ENCODE measurements around the gene NADK2. TPM values are rescaled to one million over a fixed set of nuclear protein-coding genes. Genes with fewer than 3 reads are reported as not detected.
A peak's percentile ranks its signal among the peaks of the same experiment; 100 is the strongest.

The NADK2 gene
- total RNA-seq, 2 experiments from 2014 or later: 16.5 to 17.3 TPM

GRCh38 chr5:36179950-36180349 is 61.8 kb downstream of the NADK2 start:
- no peaks in the 10 kb centered on the region for H3K27me3 Mint-ChIP-seq
- peaks cover 3% of the 10 kb centered on the region for H3K4me1 Mint-ChIP-seq
- DNase-seq (no peak), ATAC-seq (ENCODE audit: low read depth) (no peak)
- no peaks in the 10 kb centered on the region for H3K9me3 Mint-ChIP-seq
- peaks cover 50% of the 10 kb centered on the region for H3K36me3 Mint-ChIP-seq
- POLR2A ChIA-PET: no interaction called here
- no peak overlapping the region for H3K4me3 Mint-ChIP-seq
- no peak overlapping the region for H3K27ac Mint-ChIP-seq

DNA sequence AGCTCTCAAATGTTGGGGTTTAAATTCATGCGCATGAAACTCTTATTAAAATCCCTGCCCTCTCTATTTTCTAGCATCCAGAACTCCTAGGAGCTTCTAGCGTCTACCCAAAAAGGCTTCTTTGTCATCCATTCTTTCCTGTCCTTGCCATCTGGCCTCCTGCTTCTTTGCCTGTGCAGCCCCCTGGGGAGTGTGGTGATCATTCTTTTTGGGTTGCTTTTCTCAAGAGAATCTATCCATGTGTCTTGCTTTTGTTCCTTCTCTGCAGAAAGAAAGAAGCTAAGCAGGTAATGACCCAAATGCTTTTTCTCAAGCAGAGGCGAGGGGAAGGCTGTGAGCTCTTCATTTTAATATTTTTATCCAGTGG is 63.2 kb downstream of the NADK2 start:
- ATAC-seq (ENCODE audit: low read depth) (no peak), DNase-seq (no peak)
- POLR2A ChIA-PET: no interaction called here
- no peak overlapping the region for H3K27ac Mint-ChIP-seq
- peaks cover 5% of the 10 kb centered on the region for H3K4me1 Mint-ChIP-seq
- no peak overlapping the region for H3K4me3 Mint-ChIP-seq
- H3K27me3 Mint-ChIP-seq: no peaks in the 10 kb centered on the region
- peaks cover 53% of the 10 kb centered on the region for H3K36me3 Mint-ChIP-seq
- no peaks in the 10 kb centered on the region for H3K9me3 Mint-ChIP-seq

- Mint-ChIP-seq H3K27me3 (no peaks in the 10 kb centered on the region), H3K36me3 (peaks cover 54% of the 10 kb centered on the region), H3K9me3 (no peaks in the 10 kb centered on the region), H3K4me3 (no peak overlapping the region), H3K4me1 (peaks cover 5% of the 10 kb centered on the region), H3K27ac (no peak overlapping the region)
- POLR2A ChIA-PET: no interaction called here
- DNase-seq (no peak), ATAC-seq (ENCODE audit: low read depth) (no peak)
These were observed 63.8 kb downstream of the NADK2 start for GRCh38 chr5:36177715-36178523.

GRCh38 chr5:36177154-36177553 is 64.6 kb downstream of the NADK2 start:
- no peak for DNase-seq
- Mint-ChIP-seq H3K36me3 (peaks cover 48% of the 10 kb centered on the region), H3K9me3 (no peaks in the 10 kb centered on the region), H3K27ac (no peak overlapping the region), H3K4me1 (peaks cover 5% of the 10 kb centered on the region), H3K4me3 (no peak overlapping the region), H3K27me3 (no peaks in the 10 kb centered on the region)
- ATAC-seq (ENCODE audit: low read depth): no peak
- POLR2A ChIA-PET: no interaction called here

DNA sequence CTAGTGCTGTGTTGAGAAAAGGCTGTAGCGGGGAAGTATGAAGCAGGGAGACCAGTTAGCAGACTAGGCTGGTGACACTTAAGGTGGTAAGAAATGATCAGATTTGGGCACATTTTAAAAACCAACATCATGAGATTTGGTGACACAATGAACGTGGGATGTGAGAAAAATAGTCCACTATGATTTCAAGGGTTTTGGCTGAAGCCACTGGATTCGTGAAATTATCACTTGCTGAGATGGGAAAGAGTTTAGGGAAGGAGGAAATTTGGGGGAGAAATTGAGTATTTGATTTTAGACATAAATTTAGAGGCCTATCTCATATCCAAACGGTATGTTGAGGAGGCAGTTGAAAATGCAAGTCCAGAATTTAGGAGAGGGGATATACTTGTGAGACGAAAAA is 66.7 kb downstream of the NADK2 start:
- no peak overlapping the region for H3K27ac Mint-ChIP-seq
- no peak for DNase-seq
- no peaks in the 10 kb centered on the region for H3K27me3 Mint-ChIP-seq
- peaks cover 35% of the 10 kb centered on the region for H3K36me3 Mint-ChIP-seq
- no peak for ATAC-seq (ENCODE audit: low read depth)
- H3K9me3 Mint-ChIP-seq: no peaks in the 10 kb centered on the region
- H3K4me3 Mint-ChIP-seq: no peak overlapping the region
- POLR2A ChIA-PET: no interaction called here
- peaks cover 5% of the 10 kb centered on the region for H3K4me1 Mint-ChIP-seq

DNA sequence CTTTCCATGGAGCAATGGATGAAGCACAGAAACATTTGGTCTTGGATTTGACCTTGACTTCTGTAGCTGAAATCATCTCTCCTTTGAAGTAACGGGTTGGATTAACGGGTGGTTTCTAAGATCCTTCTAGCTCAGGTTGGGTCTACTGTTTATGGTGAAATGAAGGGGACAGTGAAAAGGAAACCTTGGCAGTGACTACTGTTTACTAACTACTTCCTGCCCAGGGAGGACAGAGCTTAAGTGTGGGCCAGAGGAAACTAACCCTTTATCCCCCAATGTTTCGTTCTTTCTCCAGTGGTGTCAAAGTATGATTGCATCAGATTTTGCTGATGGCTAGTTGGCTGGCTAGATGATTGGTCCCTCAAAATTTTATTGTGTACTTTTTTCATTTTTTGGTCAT is 67.6 kb downstream of the NADK2 start:
- Mint-ChIP-seq H3K27me3 (no peaks in the 10 kb centered on the region), H3K9me3 (no peaks in the 10 kb centered on the region), H3K4me1 (peaks cover 5% of the 10 kb centered on the region), H3K27ac (no peak overlapping the region), H3K36me3 (peaks cover 33% of the 10 kb centered on the region), H3K4me3 (no peak overlapping the region)
- ATAC-seq (ENCODE audit: low read depth): no peak
- no peak for DNase-seq
- POLR2A ChIA-PET: no interaction called here

DNA sequence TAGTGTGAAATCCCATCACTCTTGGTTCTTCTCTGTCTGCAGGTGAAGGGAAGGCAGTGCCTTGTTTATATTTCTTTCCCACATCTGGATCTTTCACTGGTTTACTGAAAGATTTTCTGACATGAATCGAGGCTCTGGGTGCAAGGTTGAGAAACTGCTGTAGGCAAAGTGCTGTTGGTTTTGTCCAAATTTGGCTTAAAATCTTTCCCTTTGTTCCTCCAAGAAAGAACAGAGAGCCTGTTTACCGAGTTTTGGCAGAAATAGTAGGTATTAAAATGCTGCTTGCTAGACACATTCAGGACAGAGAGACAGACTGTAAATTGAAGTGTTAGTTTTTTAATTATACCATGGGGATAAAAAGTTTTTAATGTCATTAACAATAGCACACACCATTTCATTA is 68.3 kb downstream of the NADK2 start:
- Mint-ChIP-seq H3K27me3 (no peaks in the 10 kb centered on the region), H3K36me3 (peaks cover 38% of the 10 kb centered on the region), H3K27ac (no peak overlapping the region), H3K4me1 (peaks cover 8% of the 10 kb centered on the region), H3K9me3 (no peaks in the 10 kb centered on the region), H3K4me3 (no peak overlapping the region)
- no peak for DNase-seq
- no peak for ATAC-seq (ENCODE audit: low read depth)
- POLR2A ChIA-PET: no interaction called here

DNA sequence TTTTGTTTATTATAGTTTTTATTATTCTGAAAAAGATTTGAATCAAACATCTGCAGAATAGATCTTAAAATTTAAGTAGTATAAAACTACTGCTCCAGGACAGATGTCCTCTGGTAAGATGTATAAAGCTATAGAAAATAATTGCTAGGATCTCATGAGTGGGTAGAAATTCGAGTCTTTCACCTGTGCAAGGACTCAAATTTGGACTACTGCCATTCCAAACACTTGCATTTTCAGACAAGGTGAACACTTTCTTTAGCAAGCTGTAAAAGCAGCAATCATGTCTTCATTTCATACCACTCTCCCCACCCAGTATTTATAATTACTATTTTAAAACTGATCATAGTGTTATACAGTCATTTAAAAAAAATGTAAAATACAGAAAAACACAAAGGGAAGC is 69.1 kb downstream of the NADK2 start:
- no peak for ATAC-seq (ENCODE audit: low read depth)
- Mint-ChIP-seq H3K4me1 (peaks cover 12% of the 10 kb centered on the region), H3K4me3 (no peak overlapping the region), H3K27me3 (no peaks in the 10 kb centered on the region), H3K9me3 (no peaks in the 10 kb centered on the region), H3K27ac (no peak overlapping the region), H3K36me3 (peaks cover 45% of the 10 kb centered on the region)
- DNase-seq: no peak
- POLR2A ChIA-PET: interaction anchor here (1.6 kb wide), 1 partner anchor 21 kb away, joined by 5 read pairs; the partner anchor contains the start of genes LMBRD2 and SKP2

DNA sequence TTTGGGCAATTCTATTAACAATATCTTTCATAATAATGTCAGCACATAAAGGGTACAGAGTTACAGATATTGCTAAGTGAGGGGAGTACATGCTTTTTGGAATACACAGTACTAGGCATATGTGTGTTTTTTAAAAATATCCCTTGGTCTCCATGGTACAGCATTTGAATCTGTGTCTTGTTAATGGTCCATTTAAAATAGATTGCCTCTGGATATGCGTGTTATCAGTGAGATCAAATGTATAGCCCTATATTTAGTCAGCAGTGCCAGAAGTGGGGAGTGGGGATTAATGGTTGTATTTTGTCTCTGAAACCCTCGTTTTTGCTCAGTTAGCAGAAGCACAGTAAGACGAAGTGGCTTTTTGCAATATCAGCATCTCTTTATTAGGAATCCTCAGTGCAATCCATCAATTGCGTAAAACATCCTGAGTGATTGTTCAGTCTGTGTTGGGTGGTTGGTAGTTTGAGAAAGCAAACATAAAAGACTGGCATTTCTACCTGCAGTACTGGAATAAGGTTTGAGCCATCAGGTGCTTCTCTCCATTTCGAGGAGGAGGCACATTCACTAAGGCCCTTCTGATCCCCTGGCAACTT is 70.8 kb downstream of the NADK2 start:
- ATAC-seq (ENCODE audit: low read depth) (no peak), DNase-seq (no peak)
- Mint-ChIP-seq H3K27me3 (no peaks in the 10 kb centered on the region), H3K36me3 (peaks cover 47% of the 10 kb centered on the region), H3K4me1 (peaks cover 11% of the 10 kb centered on the region), H3K9me3 (no peaks in the 10 kb centered on the region), H3K27ac (no peak overlapping the region), H3K4me3 (no peak overlapping the region)
- POLR2A ChIA-PET: interaction anchor here (1.6 kb wide), 1 partner anchor 20 kb away, joined by 5 read pairs; the partner anchor contains the start of genes LMBRD2 and SKP2

DNA sequence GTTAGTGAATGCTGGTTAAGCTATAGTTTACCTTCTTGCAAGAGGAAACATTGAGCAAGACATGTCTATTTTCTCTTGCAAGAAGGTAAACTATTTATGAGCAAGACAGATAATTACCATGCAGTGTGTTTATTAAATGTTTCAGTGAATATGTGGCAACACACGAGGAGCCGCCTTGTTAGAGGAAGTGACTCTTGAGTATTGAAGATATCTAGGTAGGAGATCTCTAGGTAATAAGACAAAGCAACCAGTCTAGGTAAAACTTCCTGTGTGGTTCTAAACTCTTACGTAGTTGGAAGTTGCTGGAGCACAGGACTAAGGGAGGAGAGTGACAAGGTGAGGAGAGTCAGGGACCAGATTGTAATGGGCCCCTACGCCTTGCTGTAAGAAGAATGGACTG is 73.0 kb downstream of the NADK2 start:
- ATAC-seq (ENCODE audit: low read depth): no peak
- Mint-ChIP-seq H3K4me3 (no peak overlapping the region), H3K36me3 (peaks cover 36% of the 10 kb centered on the region), H3K9me3 (no peaks in the 10 kb centered on the region), H3K27me3 (no peaks in the 10 kb centered on the region), H3K4me1 (peaks cover 8% of the 10 kb centered on the region), H3K27ac (peak overlapping the region; percentile 61)
- no peak for DNase-seq
- POLR2A ChIA-PET: interaction anchor here (1.0 kb wide), 1 partner anchor 74 kb away, joined by 3 read pairs; no protein-coding TSS in a partner anchor

DNA sequence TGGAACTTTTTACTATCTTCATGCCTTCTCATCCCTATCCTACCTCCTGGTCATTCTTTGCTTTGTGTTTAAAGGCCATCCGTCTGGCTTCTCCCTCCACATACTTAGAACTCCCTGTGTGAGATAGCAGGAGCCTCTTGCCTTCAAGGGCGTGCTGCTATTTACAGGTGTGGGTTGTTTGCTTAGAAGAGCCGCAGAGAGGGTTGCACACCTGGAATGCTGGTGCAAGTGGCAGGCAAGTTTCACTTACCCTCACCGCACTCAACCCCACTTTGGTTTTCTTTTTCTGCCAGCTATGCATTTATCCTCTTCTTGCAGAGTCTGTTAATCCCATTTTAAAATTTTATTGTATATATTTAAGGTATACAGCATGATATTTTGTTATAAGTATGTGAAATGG is 77.3 kb downstream of the NADK2 start:
- H3K27me3 Mint-ChIP-seq: no peaks in the 10 kb centered on the region
- POLR2A ChIA-PET: no interaction called here
- no peak overlapping the region for H3K4me3 Mint-ChIP-seq

DNA sequence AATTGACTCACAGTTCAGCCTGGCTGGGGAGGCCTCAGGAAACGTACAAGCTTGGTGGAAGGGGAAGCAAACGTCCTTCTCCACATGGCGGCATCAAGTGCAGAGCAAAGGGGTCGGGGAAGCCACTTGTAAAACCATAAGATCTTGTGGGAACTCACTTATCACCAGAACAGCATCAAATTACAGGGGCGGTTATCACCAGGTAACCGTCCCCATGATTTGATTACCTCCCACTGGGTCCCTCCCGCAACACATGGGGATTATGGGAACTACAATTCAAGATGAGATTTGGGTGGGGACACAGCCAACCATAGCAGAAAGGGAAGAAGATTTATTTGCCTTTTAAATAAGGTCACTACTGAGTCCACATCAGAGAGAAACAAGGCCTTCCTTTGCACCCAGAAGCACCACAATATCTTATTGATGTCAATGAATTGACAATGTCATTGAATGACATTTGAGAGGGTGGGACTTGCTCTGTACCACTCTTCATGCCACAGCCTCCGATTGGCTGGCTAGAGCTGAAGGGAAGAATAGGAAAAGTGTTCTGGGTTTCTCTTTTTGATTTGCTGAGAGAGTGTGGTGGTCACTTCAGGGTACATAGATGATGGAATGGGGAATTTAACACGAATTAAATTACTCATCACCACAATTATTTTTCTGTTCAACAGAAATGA is 78.8 kb downstream of the NADK2 start:
- ATAC-seq (ENCODE audit: low read depth) (no peak), DNase-seq (no peak)
- Mint-ChIP-seq H3K36me3 (peaks cover 52% of the 10 kb centered on the region), H3K4me1 (peaks cover 14% of the 10 kb centered on the region), H3K27me3 (no peaks in the 10 kb centered on the region), H3K27ac (no peak overlapping the region), H3K4me3 (no peak overlapping the region), H3K9me3 (no peaks in the 10 kb centered on the region)
- POLR2A ChIA-PET: no interaction called here

More for the DNA sequence above, 77.3 kb downstream of the NADK2 start:
- no peak for DNase-seq
- Mint-ChIP-seq H3K4me1 (peaks cover 15% of the 10 kb centered on the region), H3K9me3 (no peaks in the 10 kb centered on the region), H3K36me3 (peaks cover 55% of the 10 kb centered on the region), H3K27ac (no peak overlapping the region)
- ATAC-seq (ENCODE audit: low read depth): no peak

DNA sequence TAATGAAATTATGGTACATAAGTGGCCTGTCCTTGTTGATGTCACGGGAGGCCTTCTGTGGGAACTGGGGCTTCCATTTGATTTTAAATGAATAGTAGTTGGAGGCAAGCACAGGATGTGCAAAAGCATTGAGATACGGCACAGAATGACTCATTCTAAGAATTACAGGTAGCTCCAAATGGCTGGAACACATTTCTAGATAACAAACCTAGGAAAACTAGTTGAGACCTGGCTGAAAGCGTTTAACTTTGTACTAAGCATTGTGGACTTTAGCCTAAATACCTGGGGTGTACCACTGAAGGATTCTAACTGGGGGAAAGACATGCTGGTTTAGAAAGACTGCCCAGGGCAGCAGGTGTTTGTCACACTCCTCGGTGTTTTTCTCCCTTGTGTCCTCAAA is 80.4 kb downstream of the NADK2 start:
- ATAC-seq (ENCODE audit: low read depth) (no peak), DNase-seq (no peak)
- no peaks in the 10 kb centered on the region for H3K27me3 Mint-ChIP-seq
- no peaks in the 10 kb centered on the region for H3K9me3 Mint-ChIP-seq
- no peak overlapping the region for H3K4me3 Mint-ChIP-seq
- H3K36me3 Mint-ChIP-seq: peaks cover 48% of the 10 kb centered on the region
- no peak overlapping the region for H3K27ac Mint-ChIP-seq
- POLR2A ChIA-PET: interaction anchor here (2.6 kb wide), 1 partner anchor 9 kb away, joined by 10 read pairs; the partner anchor contains the start of genes LMBRD2 and SKP2
- H3K4me1 Mint-ChIP-seq: peaks cover 13% of the 10 kb centered on the region

All from activated naive CD8-positive, alpha-beta T cell treated with anti-CD3 and anti-CD28 coated beads, Interleukin-2, amount 10 ng/mL, durations not matched to agents 7 days and 5 days (primary cell).